ENCODE results near the gene SOX10.
"Not testable (repeated sequence)": the region's sequence is repeated elsewhere in the genome, so short reads cannot be mapped to it uniquely, and the experiment has no call there.

SOX10 gene

DNA sequence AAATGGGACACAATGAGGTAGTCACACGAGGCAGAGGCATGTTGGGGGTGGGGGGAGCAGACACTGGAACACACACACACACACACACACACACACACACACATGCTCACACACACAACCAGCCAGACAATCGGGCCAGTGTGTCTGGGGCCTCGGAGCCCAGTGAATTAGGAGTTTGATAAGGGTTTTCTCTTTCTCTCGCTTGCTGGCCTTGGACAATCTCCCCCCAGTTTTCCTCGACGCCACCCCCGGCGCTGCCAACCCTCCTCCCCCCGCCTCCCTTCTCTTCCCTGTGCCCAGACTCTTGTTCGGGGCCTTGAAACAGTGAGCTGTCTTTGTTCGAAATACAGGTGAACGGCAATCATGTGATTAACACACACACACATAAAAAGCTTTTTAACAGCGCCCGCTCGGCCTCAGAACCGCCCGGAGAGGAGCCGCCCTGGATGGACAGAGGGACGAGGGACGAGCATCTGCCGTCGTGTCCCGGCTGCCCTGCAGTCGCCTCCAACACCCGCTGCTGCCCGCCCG lies 1.5 kb upstream of the SOX10 start:
- DNase-seq: no peak

DNA sequence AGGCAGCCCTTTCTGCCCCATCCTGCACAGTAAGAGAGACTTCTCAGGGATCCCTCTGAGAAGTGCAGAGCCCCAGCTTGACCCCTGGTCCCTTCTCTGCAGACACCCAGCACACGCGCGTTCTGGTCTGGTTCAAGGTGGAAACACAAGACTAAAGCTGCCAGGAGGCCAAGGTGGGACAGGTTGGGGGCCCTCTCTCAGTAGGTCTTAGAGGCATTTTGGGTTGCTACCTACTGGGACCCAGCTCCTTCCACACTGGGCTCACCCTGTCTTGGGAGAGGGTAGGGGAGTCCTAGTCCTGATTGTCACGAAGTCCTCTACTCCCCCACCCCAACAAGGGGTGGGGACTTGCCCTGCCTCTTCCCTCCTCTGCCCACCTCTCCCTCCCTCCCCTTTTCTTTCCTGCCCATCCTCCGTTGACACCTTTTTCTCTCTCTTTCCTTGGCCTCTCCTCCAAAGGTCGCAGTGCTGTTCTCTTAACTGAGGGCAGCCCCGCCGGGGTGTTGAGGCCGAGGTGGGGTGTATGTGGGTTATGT lies 763 bp upstream of the SOX10 start:
- DNase-seq: no peak

DNA sequence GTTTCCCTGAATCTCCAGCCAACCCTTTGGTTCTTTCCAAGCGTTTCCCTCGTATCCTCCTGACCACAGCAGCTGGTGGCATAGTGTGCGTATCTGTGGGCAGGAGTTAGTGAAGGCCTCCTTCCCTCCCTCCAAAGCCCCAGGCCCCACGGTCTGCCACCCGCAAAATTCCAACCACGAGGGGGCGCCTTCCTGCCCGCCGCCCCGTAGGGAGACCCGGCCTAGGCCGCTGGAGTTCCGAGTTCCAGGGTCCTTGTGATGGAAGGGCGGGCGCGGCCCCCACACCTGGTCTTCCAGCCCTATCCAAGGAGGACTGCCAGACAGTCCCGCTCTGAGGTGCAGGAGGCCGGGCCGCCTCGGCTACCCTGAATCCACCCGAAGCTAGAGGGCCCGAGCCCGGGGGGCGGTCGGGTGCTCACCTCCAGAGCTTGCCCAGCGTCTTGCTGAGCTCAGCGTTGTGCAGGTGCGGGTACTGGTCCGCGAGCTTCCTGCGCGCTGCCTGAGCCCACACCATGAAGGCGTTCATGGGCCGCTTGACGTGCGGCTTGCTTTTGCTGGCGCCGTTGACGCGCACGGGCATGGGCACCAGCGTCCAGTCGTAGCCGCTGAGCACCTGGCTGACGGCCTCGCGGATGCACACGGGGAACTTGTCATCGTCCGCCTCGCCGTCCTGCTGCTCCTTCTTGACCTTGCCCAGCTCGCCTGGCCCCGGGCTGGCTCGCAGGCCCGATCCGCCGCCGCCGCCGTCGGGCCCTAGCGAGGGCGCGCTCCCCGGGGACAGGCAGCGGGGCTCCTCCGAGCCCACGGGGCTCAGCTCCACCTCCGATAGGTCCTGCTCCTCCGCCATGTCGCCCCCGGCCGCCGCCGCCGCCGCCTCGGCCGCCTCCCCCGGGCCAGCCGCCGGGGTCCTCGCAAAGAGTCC lies 1.2 kb downstream of the SOX10 start:
- no peak for DNase-seq

GRCh38 chr22:37982151-37982785 lies 2.1 kb downstream of the SOX10 start:
- no peak for DNase-seq

- no peak for DNase-seq
Measured at GRCh38 chr22:37981282-37982011, 2.9 kb downstream of the SOX10 start.

- DNase-seq: no peak
Measured at GRCh38 chr22:37979782-37980181, 4.6 kb downstream of the SOX10 start.

- DNase-seq: no peak
Measured at GRCh38 chr22:37976547-37976946, 7.8 kb downstream of the SOX10 start.

- not testable (repeated sequence) for DNase-seq
Measured at GRCh38 chr22:37976022-37976421, 8.3 kb downstream of the SOX10 start.

DNA sequence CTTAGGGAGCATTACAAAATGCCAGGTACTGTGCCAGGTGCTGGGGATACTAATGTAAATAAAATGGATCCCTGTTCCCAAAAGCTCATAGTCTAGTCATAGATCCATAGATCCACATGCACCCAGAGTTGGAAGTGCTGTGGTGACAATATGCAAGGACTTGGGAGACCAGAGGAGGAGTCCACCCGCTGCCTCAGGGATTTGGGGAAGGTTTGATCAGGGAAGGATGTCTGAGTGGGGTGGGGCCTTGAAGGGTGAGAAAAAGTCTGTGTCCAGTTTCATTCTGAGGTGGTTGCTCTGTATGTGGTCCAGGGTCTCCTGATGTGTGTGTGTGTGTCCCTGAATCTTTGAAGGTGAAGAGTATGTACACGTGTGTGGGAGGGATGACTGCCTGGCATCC lies 9.2 kb downstream of the SOX10 start:
- no peak for DNase-seq

GRCh38 chr22:37973271-37974170 lies 10.8 kb downstream of the SOX10 start:
- DNase-seq: no peak

DNA sequence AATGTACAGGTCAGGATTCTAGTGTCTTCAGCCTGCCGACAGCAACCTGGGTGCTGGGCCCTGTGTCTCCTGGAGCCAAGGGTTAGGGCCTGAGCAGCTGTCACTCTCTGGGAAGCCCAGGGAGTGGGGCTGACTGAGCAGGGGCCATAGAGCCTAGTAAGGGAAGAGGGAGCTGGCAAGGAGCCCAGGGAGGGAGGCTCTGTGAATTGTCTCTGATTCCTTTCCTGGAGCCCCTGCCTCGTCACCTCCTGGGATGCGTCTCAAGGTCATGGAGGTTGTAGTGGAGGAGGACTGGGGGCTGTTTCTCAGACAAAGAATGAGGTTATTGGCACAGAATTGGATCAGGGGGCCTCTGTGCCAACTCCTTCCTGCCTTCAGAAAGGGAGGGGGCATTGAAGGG lies 11.8 kb downstream of the SOX10 start:
- no peak for DNase-seq

- no peak for DNase-seq
Measured at GRCh38 chr22:37971475-37972434, 12.6 kb downstream of the SOX10 start.

- DNase-seq: no peak
Measured at GRCh38 chr22:37970864-37971263, 13.5 kb downstream of the SOX10 start.

- no peak for DNase-seq
Measured at GRCh38 chr22:37968452-37969251, 15.7 kb downstream of the SOX10 start.

GRCh38 chr22:37967637-37968451 lies 16.5 kb downstream of the SOX10 start:
- DNase-seq: no peak

DNA sequence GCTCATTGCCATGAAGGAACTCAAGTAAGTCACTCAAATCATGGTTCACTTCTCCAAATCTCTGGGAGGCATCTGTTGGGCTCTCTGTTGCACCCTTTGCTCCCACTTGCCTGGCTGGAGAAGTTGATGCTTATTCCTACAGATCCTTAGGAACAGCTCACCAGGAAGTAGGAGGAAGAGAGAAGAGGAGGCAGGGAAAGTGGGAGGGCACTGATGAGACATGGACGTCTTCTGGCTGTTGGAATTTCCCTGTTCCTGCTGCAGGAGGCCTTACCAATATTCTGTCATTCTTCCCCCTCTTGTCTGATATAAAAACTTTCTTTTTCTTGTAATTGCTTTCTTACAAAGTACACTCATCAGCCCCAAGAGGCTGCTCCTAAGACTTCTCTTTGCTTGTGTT lies 17.2 kb downstream of the SOX10 start:
- no peak for DNase-seq

DNA sequence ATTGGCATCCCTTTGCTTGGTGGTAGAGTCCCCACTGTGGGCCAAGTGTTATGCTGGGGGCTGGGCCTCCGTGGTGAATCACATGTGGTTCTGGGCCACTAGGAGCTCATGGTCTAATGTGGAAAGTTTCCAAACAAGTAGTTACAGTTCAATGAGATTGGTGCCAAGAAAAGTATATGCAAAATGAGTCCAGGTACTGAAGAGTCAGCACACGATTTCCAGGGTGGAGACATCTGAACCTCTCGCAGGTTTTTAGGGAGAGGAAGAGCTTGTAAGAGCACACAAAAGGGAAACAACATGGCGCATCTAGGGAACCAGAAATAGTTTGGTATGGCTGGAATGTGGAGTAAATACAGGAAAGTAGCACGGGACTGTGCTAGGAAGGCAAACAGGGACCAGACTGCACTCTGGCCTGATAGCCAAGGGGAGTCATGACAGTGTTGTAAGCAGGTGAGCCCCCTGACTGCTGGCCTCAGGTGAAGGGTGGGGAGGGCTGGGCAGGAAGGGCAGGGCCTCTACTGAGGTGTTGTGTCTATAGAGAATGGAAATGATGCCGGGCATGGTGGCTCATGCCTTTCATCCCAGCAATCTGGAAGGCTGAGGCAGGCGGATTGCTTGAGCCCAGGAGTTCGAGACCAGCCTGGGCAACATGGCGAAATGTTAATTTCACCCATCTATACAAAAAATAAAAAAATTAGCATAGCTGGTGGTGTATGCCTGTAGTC lies 18.3 kb downstream of the SOX10 start:
- no peak for DNase-seq

GRCh38 chr22:37961062-37961461 lies 23.3 kb downstream of the SOX10 start:
- no peak for DNase-seq

Data from NK-92 treated with Interleukin-12 subunit alpha and Interleukin-12 subunit beta, amount 100 ng/mL, for 24 hours (cell line).